BJ (cell line): Measurements from ENCODE around the gene RAB9A. TPM values are rescaled to one million over a fixed set of nuclear protein-coding genes. Genes with fewer than 3 reads are reported as not detected.
"Not testable (repeated sequence)": the region's sequence is repeated elsewhere in the genome, so short reads cannot be mapped to it uniquely, and the experiment has no call there.

Source experiments
- CTCF ChIA-PET: fragments of 350-600 bp; formaldehyde crosslinking; extraction: SDS; loops from one replicate; lab custom pipeline; 2021; ENCODE audit warnings: antibody characterized with exemption, inconsistent platforms; lab: Yijun Ruan, JAX
- POLR2A ChIA-PET: fragments of 300-600 bp; sonication (Branson Sonifier 250); formaldehyde crosslinking; extraction: SDS; loops from one replicate; lab custom pipeline; 2021; ENCODE audit warnings: antibody characterized with exemption; lab: Charles Lee
- DNase-seq: peaks from one replicate; pipeline ENCODE4 v3.0.0-alpha.2; 2011; ENCODE audit warnings: low read depth
- H3K27me3 ChIP-seq: 2 replicates; pipeline ENCODE4 v1.6.0; 2011; ENCODE audit warnings: low read length; ENCODE audit not compliant: control insufficient read depth, insufficient read depth
- H3K36me3 ChIP-seq: 2 replicates; pipeline ENCODE4 v1.5.1; 2011; ENCODE audit warnings: low read length; ENCODE audit not compliant: control insufficient read depth, insufficient read depth
- H3K4me3 ChIP-seq: 2 replicates; pipeline ENCODE4 v1.5.1; 2011; ENCODE audit warnings: low read depth, mild to moderate bottlenecking, control low read depth, low read length
- CTCF ChIP-seq: IDR thresholded peaks from 2 replicates; pipeline ENCODE4 v1.5.1; 2011; ENCODE audit warnings: low read depth, mild to moderate bottlenecking, control low read depth, inconsistent platforms, low read length, moderate library complexity; ENCODE audit not compliant: insufficient read depth
- polyA minus RNA-seq: library from RNA; depleted of rRNA, polyadenylated mRNA; stranded (reverse); fragments of >200 nt; gene quantifications from 2 replicates; pipeline ENCODE4 v1.2.3, GENCODE V29; 2011; rRNA and poly(A)+ RNA removed
- polyA plus RNA-seq: library from polyadenylated mRNA; depleted of rRNA; stranded (reverse); fragments of >200 nt; gene quantifications from 2 replicates; pipeline ENCODE4 v1.2.3, GENCODE V29; 2011; rRNA removed

Gene RAB9A
- polyA plus RNA-seq (9.8 and 24.0 TPM in 2 replicates), polyA minus RNA-seq (3.6 and 4.9 TPM in 2 replicates)

GRCh38 chrX:13688958-13689740, at the start of gene RAB9A:
TSS of gene RAB9A (plus strand) at chrX:13689128. CDS start at chrX:13708747, 19,619 bp downstream.
- no peak for DNase-seq
- CTCF ChIA-PET: no interaction called here
- peak within 1 kb of the TSS; percentile 76 for H3K4me3 ChIP-seq
- peaks cover 2% of the 10 kb centered on the region; the same call in 1 of the 2 replicates for H3K36me3 ChIP-seq
- POLR2A ChIA-PET: no interaction called here
- TF ChIP-seq CTCF: no peak
- no peaks in the 10 kb centered on the region for H3K27me3 ChIP-seq

- DNase-seq, H3K27me3 ChIP-seq, H3K36me3 ChIP-seq, POLR2A ChIA-PET, CTCF ChIA-PET, H3K4me3 ChIP-seq: not testable (repeated sequence)
Observed at GRCh38 chrX:13641684-13642083, 47.2 kb upstream of the RAB9A start.

GRCh38 chrX:13645464-13646153, 43.3 kb upstream of the RAB9A start:
- Histone ChIP-seq H3K36me3 (no peaks in the 10 kb centered on the region), H3K4me3 (no peak overlapping the region), H3K27me3 (no peaks in the 10 kb centered on the region)
- CTCF ChIA-PET: interaction anchor here (1.0 to 4.6 kb wide), 9 partner anchors 13 to 386 kb away, joined by 4 to 44 read pairs (median 5); no protein-coding TSS in a partner anchor
- no peak for DNase-seq
- TF ChIP-seq CTCF: no peak
- POLR2A ChIA-PET: no interaction called here

- DNase-seq: no peak
- Histone ChIP-seq H3K4me3 (no peak overlapping the region), H3K36me3 (no peaks in the 10 kb centered on the region), H3K27me3 (no peaks in the 10 kb centered on the region)
- ChIA-PET POLR2A (no interaction called here), CTCF (interaction anchor here (0.7 to 4.6 kb wide), 11 partner anchors 13 to 386 kb away, joined by 3 to 44 read pairs (median 4); no protein-coding TSS in a partner anchor)
- peak; percentile 75 for TF ChIP-seq CTCF
Observed at GRCh38 chrX:13646154-13646549, 42.8 kb upstream of the RAB9A start.

GRCh38 chrX:13647709-13648212, 41.2 kb upstream of the RAB9A start:
- CTCF ChIA-PET: interaction anchor here (3.0 to 4.6 kb wide), 2 partner anchors 137 to 140 kb away, joined by 14 to 44 read pairs; no protein-coding TSS in a partner anchor
- DNase-seq: no peak

GRCh38 chrX:13648336-13648735, 40.6 kb upstream of the RAB9A start:
- POLR2A ChIA-PET, CTCF ChIA-PET: not testable (repeated sequence)

More at GRCh38 chrX:13647709-13648212, 41.2 kb upstream of the RAB9A start:
- Histone ChIP-seq H3K36me3 (no peaks in the 10 kb centered on the region), H3K4me3 (no peak overlapping the region), H3K27me3 (no peaks in the 10 kb centered on the region)
- no peak for TF ChIP-seq CTCF
- POLR2A ChIA-PET: no interaction called here

More at GRCh38 chrX:13648336-13648735, 40.6 kb upstream of the RAB9A start:
- not testable (repeated sequence) for H3K36me3 ChIP-seq, DNase-seq, H3K4me3 ChIP-seq, H3K27me3 ChIP-seq
